ENCODE data around the gene JAGN1.
"Not testable (repeated sequence)": the region's sequence is repeated elsewhere in the genome, so short reads cannot be mapped to it uniquely, and the experiment has no call there.

The JAGN1 gene

DNA sequence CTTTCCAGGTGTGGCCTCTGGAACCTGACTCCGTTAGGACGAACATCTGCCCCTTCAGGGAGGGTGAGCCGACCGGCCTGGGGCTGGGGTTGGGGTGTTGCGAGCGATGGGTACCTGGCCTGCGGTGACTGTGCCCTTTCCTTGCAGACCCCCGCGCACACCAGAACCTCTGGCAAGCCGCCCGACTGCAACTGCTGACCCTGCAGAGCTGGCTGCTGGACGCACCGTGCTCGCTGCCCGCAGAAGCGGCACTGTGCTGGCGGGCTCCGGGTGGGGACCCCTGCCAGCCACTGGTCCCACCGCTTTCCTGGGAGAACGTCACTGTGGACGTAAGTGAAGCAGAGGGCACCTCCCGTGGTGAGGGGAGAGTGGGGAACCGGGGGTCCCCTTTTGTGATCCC, 37.7 kb downstream of the JAGN1 start:
- no peak for DNase-seq

GRCh38 chr3:9930804-9931418, 40.5 kb downstream of the JAGN1 start:
- no peak for DNase-seq

- DNase-seq: no peak
Measured at GRCh38 chr3:9932535-9932842, 42.1 kb downstream of the JAGN1 start.

DNA sequence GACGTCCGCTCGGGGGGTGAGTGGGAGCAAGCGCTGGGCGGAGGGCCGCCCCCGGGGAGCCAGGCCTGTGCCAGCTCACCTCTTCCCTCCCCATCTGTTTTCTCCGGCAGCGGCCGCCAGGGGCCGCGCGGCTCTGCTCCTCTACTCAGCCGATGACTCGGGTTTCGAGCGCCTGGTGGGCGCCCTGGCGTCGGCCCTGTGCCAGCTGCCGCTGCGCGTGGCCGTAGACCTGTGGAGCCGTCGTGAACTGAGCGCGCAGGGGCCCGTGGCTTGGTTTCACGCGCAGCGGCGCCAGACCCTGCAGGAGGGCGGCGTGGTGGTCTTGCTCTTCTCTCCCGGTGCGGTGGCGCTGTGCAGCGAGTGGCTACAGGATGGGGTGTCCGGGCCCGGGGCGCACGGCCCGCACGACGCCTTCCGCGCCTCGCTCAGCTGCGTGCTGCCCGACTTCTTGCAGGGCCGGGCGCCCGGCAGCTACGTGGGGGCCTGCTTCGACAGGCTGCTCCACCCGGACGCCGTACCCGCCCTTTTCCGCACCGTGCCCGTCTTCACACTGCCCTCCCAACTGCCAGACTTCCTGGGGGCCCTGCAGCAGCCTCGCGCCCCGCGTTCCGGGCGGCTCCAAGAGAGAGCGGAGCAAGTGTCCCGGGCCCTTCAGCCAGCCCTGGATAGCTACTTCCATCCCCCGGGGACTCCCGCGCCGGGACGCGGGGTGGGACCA, 42.6 kb downstream of the JAGN1 start:
- no peak for DNase-seq

DNA sequence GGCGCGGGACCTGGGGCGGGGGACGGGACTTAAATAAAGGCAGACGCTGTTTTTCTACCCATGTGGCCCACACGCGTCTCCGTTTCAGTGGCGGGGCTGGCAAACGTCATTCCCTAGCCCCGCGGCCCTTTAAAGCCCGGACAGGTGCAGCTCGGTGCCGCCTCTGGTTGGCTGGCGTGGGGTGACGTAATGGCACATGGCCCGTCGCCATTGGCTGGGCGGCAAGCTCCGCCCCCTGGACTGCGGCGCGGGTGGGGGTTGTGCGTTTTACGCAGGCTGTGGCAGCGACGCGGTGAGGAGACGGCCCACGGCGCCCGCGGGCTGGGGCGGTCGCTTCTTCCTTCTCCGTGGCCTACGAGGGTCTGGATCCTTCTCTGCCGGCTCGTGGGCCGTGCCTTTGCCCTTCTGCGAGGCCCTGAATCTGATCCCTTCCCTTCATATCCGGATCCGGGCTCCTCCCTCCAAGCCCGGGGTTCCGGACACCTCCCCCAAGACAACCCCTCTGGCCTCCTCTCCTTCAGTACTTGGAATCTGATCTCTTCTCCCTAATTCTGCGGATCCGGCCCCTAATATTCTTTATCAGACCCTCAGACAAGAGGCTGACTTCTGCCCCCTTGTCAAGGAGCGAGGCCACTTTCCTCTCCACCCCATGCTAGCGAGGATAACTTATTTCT, 43.3 kb downstream of the JAGN1 start, which contains the start of gene CRELD1:
Gene CRELD1 (plus strand): TSS at position 274 of the 674 bp plus-strand sequence. CDS start 605 bp downstream, outside the sequence.
- peak; percentile 54 for DNase-seq

GRCh38 chr3:9934235-9934621, 43.8 kb downstream of the JAGN1 start:
- no peak for DNase-seq

- DNase-seq: no peak
Measured at GRCh38 chr3:9934993-9935392, 44.6 kb downstream of the JAGN1 start.

GRCh38 chr3:9935966-9936510, 45.6 kb downstream of the JAGN1 start:
- no peak for DNase-seq

DNA sequence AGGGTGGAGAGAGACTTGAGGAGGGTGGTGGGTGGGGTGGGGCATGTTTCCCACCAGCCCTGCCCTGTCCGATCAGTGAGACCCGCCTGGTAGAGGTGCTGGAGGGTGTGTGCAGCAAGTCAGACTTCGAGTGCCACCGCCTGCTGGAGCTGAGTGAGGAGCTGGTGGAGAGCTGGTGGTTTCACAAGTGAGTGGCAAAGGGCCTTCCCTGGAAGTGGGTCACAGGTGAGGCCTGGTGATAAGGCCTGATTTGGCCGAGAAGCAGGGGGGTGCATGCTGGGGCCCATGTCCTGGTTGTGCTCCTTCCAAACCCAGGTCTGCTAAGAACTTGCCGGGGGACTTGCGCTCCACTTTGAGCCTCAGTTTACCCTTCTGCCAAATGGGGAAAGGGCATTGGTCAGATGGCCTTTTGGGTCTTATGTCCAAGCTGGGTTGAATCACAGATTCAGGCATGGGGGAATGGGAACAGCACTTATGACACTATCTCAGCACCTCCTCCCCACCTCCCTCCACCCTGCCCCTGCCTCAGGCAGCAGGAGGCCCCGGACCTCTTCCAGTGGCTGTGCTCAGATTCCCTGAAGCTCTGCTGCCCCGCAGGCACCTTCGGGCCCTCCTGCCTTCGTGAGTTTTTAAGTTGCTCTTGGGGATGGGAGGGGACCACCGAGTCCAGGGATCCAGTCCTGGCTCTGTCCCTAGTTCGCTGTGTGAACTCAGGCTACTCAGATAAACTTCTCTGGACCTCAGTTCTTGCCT, 47.3 kb downstream of the JAGN1 start:
- DNase-seq: no peak

DNA sequence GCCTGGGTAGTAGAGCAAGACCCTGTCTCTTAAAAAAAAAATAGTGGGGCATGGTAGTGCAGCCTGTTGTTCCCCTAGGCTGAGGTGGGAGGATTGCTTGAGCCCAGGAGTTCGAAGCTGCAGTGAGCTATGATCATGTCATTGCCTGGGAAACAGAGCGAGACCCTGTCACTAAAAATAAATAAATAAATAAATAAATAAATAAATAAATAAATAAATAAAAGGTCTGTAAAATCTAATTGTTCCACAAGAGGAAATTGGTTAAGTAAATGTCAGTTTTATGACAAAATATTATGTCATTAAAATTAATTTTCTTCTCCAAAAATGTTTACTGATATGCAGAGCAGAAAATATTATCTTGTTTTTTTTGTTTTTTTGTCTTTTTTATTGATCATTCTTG, 48.6 kb downstream of the JAGN1 start:
- DNase-seq: no peak

DNA sequence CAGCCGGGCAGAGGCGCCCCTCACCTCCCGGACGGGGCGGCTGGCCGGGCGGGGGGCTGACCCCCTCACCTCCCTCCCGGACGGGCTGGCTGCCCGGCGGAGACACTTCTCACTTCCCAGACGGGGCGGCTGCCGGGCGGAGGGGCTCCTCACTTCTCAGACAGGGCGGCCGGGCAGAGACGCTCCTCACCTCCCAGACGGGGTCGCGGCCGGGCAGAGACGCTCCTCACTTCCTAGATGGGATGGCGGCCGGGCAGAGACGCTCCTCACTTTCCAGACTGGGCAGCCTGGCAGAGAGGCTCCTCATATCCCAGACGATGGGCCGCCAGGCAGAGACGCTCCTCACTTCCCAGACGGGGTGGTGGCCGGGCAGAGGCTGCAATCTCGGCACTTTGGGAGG, 49.5 kb downstream of the JAGN1 start:
- DNase-seq: not testable (repeated sequence)

DNA sequence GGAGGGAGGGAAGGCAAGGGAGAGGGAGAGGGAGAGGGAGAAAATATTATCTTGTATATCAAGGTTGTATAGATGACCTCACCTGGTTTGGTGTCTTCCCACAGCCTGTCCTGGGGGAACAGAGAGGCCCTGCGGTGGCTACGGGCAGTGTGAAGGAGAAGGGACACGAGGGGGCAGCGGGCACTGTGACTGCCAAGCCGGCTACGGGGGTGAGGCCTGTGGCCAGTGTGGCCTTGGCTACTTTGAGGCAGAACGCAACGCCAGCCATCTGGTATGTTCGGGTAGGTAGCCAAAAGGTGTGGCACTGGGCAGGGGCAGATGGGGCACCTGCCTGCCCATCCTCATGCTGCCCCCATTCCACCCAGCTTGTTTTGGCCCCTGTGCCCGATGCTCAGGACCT, 50.3 kb downstream of the JAGN1 start:
- no peak for DNase-seq

GRCh38 chr3:9942164-9942563, 51.8 kb downstream of the JAGN1 start:
- DNase-seq: no peak

DNA sequence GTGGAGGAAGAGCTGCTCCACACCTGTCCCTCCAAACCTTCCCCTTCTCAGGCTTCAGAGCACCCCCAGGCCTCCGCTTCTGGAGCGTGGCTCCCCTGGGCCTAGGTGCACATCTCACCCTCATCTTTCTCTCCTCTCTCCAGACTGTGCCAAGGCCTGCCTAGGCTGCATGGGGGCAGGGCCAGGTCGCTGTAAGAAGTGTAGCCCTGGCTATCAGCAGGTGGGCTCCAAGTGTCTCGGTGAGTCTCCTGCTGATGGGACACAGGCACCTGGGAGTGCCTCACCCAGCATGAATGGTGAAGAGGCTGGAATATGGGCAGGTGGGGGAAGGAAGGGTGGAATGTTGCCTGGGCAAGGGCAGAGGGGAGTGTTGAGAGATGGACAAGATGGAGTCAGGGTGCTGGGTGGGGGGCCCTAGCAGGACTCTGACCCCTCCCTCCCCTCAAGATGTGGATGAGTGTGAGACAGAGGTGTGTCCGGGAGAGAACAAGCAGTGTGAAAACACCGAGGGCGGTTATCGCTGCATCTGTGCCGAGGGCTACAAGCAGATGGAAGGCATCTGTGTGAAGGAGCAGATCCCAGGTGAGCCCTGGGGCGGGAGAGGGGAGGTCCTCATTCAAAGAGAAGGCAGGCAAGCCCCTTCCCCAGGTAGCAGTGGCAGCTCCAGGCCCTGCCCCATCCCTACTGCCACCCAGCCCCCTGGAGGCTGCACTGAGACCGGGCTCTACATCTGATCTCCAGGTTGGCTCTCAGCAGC, 52.7 kb downstream of the JAGN1 start:
- no peak for DNase-seq

All from NCI-H2081 treated with DMSO at 0.1 percent for 48 hours (cell line).